Measurements from ENCODE around the gene EREG. TPM values are rescaled to one million over a fixed set of nuclear protein-coding genes. Genes with fewer than 3 reads are reported as not detected.

EREG gene
- total and polyA plus RNA-seq, 9 of the 15 experiments (the other 6 are each of a cell fraction or from before 2014, with no cell fraction given) = 0.97 to 7.3 (median 2.5) TPM

GRCh38 chr4:74374561-74375327 is 9.8 kb downstream of the EREG start:
- FAIRE-seq (no peak), DNase-seq (ENCODE audit: extremely low read depth in 1 of 4, low spot score in 3 of 4) (no peak), ATAC-seq (no peak)
- Histone ChIP-seq H3K27ac (ENCODE audit: extremely low read depth, low read depth, low read length) (no peak overlapping the region), H4K20me1 (replicated peaks; ENCODE audit: control insufficient read depth, insufficient read depth, low read length) (no peaks in the 10 kb centered on the region), H3K9ac (ENCODE audit: insufficient read depth in 1 of 2, low read depth in 2 of 2, low read length in 2 of 2) (no peak overlapping the region), H3K27me3 (ENCODE audit: control insufficient read depth in 2 of 2, insufficient read depth in 2 of 2, low read length in 2 of 2) (no peaks in the 10 kb centered on the region), H3K36me3 (ENCODE audit: control insufficient read depth, insufficient read depth, low read length) (peaks cover 24% of the 10 kb centered on the region; the same call in 2 of the 3 replicates), H3K79me2 (ENCODE audit: control insufficient read depth, insufficient read depth, low read length) (peaks cover 62% of the 10 kb centered on the region), H3K4me3 (no peak overlapping the region), H3K4me1 (replicated peaks in 1 of 2; ENCODE audit: control insufficient read depth in 2 of 2, insufficient read depth in 2 of 2, low read length in 2 of 2) (peaks cover 4 to 23% of the 10 kb centered on the region in 2 experiments; a peak in 3 of 5 replicates), H3K4me2 (ENCODE audit: insufficient read depth, low read length) (no peak overlapping the region), H2AFZ (ENCODE audit: low read depth, low read length) (no peak overlapping the region), H3K9me3 (replicated peaks; ENCODE audit: control insufficient read depth, insufficient read depth, low read depth, low read length) (no peaks in the 10 kb centered on the region; the same call in 1 of the 2 replicates), H3K9me1 (ENCODE audit: control insufficient read depth, insufficient read depth, low read length) (no peaks in the 10 kb centered on the region)
- CTCF ChIA-PET (ENCODE audit: low intra/inter-chr PET ratio) = interaction anchor here (0.7 kb wide), 1 partner anchor 248 kb away, joined by 4 read pairs; no protein-coding TSS in a partner anchor
- 91% methylated on average over 10 of the region's 10 CpGs for WGBS (ENCODE audit: insufficient coverage, low coverage, missing lambda C conversion rate)
- POLR2A ChIA-PET = no interaction called here
- in situ Hi-C loops (cut with MboI) = loop anchor here (5.0 to 10.0 kb wide), 2 partner anchors 160 to 298 kb away; no protein-coding TSS in a partner anchor
- TF ChIP-seq KAT2B (IDR thresholded peaks at IDR 0.05; ENCODE audit: low read depth, low read length) (no peak), ATF3 (IDR thresholded peaks at IDR 0.05) (0 out of 2 replicates have a peak, but pooled peaks have one; percentile 14), ATF3 (CRISPR knock-in tag; conservative IDR thresholded peaks at IDR 0.05) (no peak), RBFOX2 (IDR thresholded peaks at IDR 0.05; ENCODE audit: low read depth, low read length) (0 out of 2 replicates have a peak, but pooled peaks have one; percentile 14), CEBPG (CRISPR knock-in tag; IDR thresholded peaks at IDR 0.05) (no peak), CEBPG (tag; conservative IDR thresholded peaks at IDR 0.05 in 1 of 2, IDR thresholded peaks at IDR 0.05 in 1 of 2) (0 out of 4 replicates have a peak, but pooled peaks of 1 of the 2 experiments have one; percentile 25), POLR2AphosphoS5 (IDR thresholded peaks at IDR 0.05; ENCODE audit: control insufficient read depth, insufficient read depth, low read depth, low read length) (peak; percentile 41; the same call in 1 of the 2 replicates)
- intact Hi-C loops (cut with micrococcal nuclease) = loop anchor here (5.0 to 10.0 kb wide), 2 partner anchors 150 to 187 kb away; no protein-coding TSS in a partner anchor
- no TSS peak for BruUV-seq (replicated peaks)

Data from K562 (cell line).